GM23248 (cell line): Measurements from ENCODE around the gene FARP1.

ENCODE experiments used
- EZH2 ChIP-seq: fragments of 200-600 bp; sonication (generic); IDR thresholded peaks from 2 replicates; pipeline ENCODE4 v1.6.1; 2018; ENCODE audit warnings: antibody characterized with exemption, mild to moderate bottlenecking; ENCODE audit not compliant: insufficient read depth, poor library complexity, severe bottlenecking
- EZH2phosphoT487 ChIP-seq: fragments of 200-600 bp; sonication (generic); IDR thresholded peaks from 2 replicates; pipeline ENCODE4 v1.6.1; 2018; ENCODE audit warnings: antibody characterized with exemption, moderate library complexity, mild to moderate bottlenecking, low read depth; ENCODE audit not compliant: insufficient read depth

- TF ChIP-seq EZH2phosphoT487 = no peak
- no peak for TF ChIP-seq EZH2
Observed at GRCh38 chr13:98389319-98389718, 246.4 kb downstream of the FARP1 start.
